GM18498 (cell line): Measurements from ENCODE around the gene ERC2.

ENCODE experiments used
- ATAC-seq: cut with Tn5 transposase; IDR thresholded peaks from one replicate; pipeline ENCODE4 v1.9.1; 2021; ENCODE audit warnings: mild to moderate bottlenecking, moderate library complexity; ENCODE audit not compliant: unreplicated experiment

The ERC2 gene

DNA sequence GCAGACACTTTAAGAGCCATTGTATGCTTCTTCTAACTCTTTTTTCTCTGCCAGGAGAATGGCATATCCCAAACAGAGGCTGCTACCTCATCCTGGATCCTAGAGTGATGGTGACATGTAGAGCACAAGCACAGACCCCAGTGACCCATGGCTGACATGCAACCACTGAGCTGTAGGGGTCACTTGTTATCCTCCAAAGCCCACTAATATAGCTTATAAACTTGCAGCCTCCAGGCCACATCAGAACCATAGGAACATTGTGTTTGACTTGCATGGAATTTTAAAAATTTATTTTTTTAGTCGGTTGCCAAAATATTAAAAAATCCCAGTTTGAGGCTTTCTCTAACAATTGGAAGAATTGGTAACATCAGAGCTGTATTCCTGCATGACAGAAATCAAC is 698.2 kb downstream of the ERC2 start:
- no peak for ATAC-seq

DNA sequence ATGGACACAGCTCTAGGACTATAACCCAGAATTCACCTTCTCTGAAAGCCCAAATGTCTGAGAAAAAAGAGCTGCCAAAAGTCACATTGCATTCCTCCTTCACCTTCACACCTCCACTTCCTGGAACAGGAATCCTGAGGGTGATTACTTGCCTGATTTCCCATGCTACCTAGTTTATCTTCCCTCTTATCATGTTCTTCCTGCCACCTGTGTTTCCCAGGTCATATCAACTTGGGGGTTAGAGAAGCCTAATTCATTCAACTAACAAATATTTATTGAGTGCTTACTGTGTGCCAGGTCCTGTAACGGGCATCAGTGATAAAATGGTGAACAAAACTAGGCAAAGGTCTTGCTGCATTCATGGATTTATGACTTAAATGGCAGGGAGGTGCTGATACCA is 701.5 kb downstream of the ERC2 start:
- ATAC-seq: no peak

DNA sequence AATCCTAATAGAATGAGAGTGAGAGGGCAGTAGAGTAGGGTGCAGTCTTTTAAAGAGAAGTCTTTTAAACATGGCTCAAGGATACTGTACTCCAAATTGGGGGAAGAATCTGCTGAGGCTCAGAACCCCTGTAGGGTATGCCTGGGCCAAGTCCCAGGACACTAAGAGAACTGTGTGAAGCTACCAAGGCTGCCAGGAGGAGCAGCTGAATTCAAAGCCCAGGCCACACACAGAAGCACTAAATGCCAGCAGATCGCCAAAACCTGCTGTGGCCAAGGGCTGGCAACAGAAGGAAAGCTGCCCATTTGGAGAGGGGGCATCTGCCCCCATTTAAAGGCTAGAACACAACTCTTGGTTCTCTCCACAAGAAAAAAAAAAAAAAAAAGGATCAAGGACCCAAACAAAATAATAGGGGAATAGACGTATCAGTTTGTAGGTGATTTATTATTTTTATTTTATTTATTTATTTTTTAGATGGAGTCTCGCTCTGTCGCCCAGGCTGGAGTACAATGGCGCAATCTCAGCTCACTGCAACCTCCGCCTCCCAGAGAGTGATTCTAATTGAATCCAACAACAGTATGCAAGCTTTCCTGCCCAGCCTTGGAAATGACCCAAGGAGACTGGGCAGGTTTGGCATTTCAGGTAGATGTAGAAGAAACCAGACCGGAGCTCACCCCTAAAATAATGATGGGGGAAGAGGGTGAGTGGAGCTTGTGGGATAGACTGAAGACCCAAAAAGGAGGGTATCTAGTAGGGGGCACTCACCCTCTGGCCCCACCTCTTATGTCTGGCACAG is 702.2 kb downstream of the ERC2 start:
- no peak for ATAC-seq

GRCh38 chr3:55765398-55765797 is 702.9 kb downstream of the ERC2 start:
- ATAC-seq: no peak

DNA sequence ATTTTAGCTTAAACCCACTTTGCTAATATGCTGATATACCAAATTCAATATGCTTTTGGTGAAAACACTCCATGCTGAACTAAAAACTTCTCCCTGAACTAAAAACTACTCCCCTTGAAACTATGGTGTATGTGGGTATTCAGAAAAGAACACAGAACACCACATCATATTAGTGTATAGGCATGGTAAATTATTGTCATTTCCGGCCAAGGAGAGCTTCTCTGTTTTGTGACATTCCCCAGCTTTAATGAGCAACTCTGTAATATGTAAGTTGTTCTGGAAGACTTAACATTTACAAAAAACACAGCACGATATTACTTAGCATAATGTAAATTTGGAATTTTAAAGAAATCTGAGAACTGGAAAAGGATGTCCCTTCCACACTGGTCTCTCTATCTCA is 711.3 kb downstream of the ERC2 start:
- no peak for ATAC-seq

- ATAC-seq: no peak
These were observed 712.6 kb downstream of the ERC2 start for GRCh38 chr3:55755516-55756205.

GRCh38 chr3:55752911-55753310 is 715.4 kb downstream of the ERC2 start:
- ATAC-seq: no peak

- ATAC-seq: no peak
These were observed 716.5 kb downstream of the ERC2 start for GRCh38 chr3:55751730-55752129.

DNA sequence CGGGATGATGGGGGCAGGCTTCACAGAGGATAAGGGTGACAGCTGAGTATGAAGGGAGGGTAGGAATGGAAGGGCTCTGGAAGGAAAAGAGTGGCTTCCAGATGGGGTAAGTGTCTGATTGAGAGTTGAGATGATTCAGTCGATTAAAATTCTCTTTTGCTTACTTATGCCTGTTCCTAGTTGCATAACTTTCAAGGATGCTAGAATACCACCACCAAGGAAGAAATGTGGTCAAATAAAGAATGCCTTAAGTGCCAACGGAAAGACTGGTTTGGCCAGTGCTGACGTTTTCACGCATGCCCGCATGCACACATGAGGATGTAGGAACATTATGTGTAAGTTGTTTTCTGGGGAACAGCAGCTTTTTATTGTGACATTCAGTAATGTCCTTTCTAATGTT is 717.7 kb downstream of the ERC2 start:
- no peak for ATAC-seq

DNA sequence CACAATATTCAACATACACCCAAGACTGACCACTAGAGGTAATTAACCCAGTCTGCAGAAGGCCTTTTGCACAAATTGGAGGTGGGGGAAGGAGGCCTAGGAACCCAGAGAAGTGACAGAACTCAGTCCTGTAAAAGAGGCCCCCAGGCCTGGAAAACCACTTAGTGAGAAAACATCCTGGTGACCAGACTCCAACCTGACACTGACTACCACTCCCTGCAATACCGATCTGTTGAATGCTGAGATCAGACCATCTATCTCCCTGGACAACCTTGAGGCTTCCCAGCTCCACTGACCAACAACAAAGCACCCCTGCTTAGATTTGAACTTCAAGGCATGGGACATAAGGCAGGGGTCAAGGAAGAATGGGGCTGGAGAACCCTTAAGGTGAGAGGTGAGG is 719.2 kb downstream of the ERC2 start:
- ATAC-seq: no peak

- ATAC-seq: no peak
These were observed 721.4 kb downstream of the ERC2 start for GRCh38 chr3:55746808-55747413.

DNA sequence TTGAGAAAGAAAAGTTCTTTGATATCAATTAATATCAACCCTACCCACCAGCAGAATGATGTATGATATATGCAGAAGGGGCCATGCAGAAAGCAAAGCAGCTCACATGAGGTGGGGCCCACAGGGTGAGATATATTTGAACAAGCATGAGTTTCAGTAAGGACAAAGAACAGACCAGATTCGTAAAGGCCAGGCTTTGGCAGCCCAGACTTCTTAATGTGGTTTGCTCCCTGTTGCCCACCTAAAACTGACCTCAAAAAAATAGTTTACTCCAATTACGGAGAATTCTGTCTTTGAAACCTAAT is 725.5 kb downstream of the ERC2 start:
- no peak for ATAC-seq

DNA sequence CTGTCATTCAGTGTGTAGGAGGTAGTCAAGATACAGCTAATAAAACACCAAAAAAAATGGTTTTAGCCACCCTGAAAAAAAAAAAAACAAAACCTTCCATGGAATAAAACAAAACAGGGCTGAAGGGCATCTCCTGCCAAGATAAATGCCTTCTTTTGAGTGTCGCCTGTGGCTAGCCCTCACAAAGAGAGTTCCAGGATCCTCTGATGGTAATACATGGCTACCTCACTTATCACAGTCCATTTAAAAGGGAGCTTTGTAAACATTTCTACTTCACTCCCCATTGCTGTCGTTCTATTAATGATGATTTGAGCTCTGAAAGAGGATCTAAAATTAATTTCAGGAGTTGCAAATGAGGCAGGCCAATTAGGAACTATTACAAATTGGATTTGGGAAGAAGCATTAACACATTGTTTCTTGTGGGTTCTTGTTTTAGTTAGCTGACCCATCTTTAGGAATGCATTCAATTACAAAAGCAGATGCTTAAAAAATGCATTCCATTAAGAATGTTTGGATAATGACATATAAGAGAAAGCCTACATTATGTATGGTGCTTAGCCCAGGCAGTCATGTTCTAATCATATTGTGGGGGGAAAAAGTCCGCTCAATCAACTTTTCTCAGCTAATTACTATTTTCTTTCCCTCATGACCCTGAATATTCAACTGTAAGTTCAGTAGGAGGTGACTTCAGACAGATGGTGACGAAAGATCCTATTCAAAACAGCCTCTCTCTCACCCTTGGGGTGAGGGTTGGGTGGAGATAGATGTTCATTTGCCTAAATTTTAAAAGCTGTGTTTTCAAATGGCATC is 726.0 kb downstream of the ERC2 start:
- no peak for ATAC-seq

DNA sequence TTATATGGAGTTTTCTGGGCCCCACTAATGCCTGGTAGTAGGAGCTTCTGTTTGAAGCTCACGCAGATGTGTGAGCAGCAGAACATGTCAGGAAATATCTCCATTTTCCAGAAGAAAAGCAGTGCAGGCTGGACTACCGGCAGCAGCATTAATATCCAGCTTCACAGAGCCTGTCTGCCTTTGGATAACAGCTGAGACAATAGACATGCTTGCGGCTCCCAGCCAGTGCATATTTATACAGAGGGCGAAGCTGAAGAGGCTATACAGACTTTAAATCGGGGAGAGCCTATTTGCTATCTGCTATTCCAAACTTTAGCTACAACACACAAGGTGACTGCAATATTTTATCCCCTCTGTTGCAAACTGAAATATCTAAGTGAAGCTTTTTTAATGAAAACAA is 731.1 kb downstream of the ERC2 start:
- no peak for ATAC-seq

- ATAC-seq: no peak
These were observed 732.3 kb downstream of the ERC2 start for GRCh38 chr3:55735976-55736375.

- ATAC-seq: no peak
These were observed 736.5 kb downstream of the ERC2 start for GRCh38 chr3:55731741-55732140.

GRCh38 chr3:55729546-55729945 is 738.7 kb downstream of the ERC2 start:
- no peak for ATAC-seq

DNA sequence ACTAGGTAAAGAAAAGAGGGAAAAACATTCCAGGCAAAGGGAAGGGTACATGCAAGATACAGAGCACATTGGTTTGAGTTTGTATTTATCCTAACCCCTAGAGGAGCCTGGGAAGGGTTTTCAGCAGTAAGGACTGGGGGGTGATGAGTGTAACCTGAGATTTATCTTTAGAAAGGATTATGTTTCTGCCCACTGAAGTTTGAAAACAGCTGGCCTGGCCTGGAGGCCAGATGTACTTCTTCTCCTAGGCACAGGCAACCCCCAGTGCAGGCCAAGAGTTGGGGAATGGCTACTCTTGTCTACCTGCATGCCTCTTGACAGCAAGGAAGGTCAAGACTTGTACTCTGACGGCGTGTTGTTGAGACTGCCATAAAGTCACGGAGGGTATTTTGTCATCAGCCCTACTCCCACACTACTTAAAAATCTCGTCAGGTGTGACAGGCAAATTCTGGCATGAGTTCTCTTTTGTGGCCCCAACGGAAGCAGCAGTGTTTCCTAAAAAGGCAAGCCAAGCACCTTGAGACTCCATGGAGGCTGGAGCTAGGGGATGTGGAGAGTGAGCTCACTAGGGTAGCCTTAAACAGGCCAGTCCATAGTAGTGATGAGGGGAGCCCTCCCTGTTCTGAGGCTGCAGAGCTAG is 739.7 kb downstream of the ERC2 start:
- no peak for ATAC-seq

DNA sequence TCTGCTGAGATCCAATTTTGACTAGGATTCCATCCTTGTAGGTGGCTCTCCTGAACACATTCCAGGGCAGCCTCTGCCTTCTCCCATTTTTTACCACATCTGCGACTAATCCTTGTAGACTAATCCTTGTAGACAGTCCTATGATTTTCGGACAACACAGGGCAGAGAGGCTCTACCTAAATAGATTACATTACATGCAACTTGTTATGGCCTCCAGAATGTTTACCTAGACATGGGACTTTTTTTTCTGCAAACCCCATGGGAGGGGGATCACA is 741.8 kb downstream of the ERC2 start:
- no peak for ATAC-seq

DNA sequence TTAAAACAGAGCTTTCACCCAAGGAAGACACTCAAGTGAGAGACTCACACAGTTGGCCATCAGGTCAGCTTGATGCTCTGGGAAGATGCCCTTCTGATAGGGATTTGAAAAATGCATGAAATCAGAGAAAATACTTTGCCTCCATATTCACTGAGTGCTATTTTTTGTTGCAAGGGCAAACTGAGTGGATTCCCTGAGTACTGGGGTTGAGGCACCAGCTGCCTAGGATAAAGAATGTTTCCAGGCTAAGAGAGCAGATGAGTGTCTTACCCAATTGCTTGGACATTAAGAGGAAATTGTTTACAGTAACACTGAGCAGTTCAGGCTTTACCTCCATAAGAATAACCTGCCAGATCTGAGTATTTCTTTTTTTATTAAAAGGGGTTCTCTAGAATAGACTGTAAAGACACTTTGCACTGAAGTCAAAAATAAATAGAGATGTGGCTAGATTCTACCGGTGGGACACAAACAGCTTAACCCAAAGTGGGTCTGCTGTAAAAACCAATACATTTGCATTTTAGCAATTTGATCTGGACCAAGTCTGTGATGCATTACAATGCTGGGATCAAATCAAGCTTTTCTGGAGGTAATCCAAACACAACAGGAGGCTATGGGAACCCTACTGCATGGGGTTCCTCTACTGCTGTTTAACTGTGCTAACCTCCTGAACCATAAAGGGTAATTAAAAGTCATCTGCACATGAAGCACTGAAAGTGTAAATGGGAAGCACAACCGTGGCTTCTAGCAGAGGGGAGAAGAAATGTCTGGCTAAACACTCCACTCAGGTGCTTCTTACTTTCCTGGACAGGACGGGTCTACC is 742.4 kb downstream of the ERC2 start:
- ATAC-seq: no peak
